ENCODE data around the gene CLIP2.
"Not testable (repeated sequence)": the region's sequence is repeated elsewhere in the genome, so short reads cannot be mapped to it uniquely, and the experiment has no call there.

CLIP2 gene

GRCh38 chr7:74405191-74405898 is 116.1 kb downstream of the CLIP2 start:
- DNase-seq (ENCODE audit: low read depth): no peak

GRCh38 chr7:74405899-74406512 is 116.8 kb downstream of the CLIP2 start:
- DNase-seq (ENCODE audit: low read depth): no peak

DNA sequence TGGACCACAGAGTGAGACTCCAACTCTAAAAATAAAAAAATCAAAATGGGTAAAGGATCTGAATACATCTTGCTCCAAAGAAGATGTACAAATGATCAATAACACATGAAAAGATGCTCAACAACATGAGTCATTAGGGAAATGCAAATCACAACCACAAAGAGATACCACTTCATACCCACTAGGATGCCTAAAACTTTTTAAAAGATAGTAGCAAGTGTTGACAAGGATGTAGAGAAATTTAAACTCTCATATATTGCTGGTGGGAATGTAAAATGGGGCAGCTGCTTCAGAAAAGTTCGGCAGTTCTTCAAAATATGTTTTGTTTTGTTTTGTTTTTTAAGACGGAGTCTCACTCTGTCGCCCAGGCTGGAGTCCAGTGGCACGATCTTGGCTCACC is 118.8 kb downstream of the CLIP2 start:
- DNase-seq (ENCODE audit: low read depth): no peak

DNA sequence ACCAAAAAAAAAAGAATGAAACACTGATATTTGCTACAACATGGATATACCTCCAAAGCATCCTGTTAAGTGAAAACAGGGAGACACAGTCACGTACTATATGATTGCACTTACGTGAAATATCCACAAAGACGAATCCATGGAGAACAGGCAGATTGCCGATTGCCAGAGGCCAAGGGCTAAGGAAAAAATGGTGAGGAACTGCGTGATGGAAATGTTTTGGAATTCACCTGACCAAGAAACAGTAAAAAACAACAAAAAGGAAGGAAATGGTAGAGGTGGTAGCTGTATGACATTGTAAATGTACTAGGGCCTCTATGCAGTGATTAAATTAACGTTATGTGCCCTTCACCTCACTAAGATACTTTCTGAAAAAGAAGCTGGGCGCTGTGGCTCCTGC is 120.4 kb downstream of the CLIP2 start:
- no peak for DNase-seq (ENCODE audit: low read depth)

- DNase-seq (ENCODE audit: low read depth): no peak
These were observed 121.6 kb downstream of the CLIP2 start for GRCh38 chr7:74410772-74411171.

DNA sequence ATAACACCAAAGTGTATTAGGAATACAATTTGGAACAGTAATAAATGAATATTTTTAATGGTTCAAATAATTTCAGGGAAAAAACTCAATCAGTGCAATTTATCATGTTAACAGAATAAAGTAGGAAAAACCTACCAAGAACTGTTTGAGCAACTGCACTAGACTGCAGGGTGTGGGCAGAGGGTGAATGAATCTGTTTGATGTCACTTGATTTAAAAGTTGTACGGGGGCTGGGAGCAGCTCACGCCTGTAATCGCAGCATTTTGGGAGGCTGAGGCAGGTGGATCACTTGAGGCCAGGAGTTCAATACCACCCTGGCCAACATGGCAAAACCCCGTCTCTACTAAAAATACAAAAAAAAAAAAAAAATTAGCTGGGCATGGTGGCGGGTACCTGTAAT is 122.4 kb downstream of the CLIP2 start:
- not testable (repeated sequence) for DNase-seq (ENCODE audit: low read depth)

- DNase-seq (ENCODE audit: low read depth): no peak
These were observed 122.8 kb downstream of the CLIP2 start for GRCh38 chr7:74412056-74412455.

DNA sequence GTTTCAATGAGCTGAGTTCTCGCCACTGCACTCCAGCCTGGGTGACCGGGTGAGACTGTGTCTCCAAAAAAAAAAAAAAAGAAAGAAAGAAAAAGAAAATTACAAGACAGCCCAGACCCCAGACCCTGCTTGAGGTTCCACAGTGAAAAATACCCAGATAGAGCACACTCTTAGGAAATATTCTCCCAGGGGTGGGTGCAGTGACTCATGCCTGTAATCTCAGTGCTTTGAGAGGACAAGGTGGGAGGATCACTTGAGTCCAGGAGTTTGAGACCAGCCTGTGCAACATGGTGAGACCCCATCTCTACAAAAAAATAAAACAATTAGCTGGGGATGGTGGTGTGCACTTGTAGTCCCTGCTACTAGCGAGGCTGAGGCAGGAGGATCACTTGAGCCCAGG is 123.4 kb downstream of the CLIP2 start:
- DNase-seq (ENCODE audit: low read depth): no peak

DNA sequence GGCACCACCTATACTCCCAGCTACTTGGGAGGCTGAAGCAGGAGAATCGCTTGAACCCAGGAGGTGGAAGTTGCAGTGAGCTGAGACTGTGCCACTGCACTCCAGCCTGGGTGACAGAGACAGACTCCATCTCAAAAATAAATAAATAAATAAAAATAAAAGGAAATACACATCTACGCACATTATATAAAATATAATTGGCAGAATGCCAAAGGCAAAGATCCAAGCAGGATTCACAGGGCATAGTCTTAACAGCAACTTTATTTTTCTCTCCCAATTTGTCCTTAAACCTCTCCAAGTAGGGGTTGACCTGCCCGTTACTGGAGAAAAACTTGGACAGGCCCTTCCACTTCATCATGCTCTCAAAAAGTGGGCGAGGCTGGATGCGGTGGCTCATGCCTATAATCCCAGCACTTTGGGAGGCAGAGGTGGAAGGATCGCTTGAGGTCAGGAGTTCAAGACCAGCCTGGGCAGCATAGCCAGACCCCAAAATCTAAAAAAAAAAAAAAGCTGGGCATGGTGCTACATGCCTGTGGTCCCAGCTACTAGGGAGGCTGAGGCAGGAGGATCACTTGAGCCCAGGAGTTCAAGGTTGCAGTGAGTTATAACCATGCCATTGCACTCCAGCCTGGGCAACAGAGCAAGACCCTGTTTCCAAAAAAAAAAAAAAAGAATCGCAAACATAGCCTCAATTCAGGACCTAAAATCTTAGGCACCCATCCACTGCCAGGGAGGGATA is 125.6 kb downstream of the CLIP2 start:
- DNase-seq (ENCODE audit: low read depth): not testable (repeated sequence)

DNA sequence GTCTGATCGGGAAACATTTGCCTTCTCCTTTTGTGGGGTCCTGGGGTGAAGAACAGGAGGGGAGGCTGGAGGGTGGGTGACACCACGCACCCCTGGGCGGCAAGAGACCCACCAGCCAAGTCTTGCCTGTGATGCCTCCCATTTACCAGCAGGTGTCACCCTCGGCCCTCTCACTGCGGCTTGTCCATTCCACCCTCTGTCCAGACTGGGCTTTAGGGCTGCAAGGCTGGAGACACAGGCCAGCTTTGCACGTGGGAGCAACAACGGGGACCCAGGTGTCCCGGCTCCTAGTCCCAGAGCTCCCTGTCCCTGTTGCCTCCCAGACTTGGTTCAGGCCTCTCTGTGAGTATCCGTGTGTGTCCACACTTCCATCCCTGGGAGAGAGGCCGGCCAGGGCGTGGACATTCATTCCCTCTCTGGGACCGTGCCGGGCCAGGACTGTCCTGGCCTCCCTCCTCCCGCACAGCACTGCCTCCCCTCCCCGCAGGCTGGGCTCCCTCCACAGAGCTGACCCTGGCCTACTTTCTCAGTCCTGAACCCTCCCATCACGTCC is 128.3 kb downstream of the CLIP2 start:
- DNase-seq (ENCODE audit: low read depth): peak; percentile 45

- no peak for DNase-seq (ENCODE audit: low read depth)
These were observed 128.9 kb downstream of the CLIP2 start for GRCh38 chr7:74418076-74418475.

DNA sequence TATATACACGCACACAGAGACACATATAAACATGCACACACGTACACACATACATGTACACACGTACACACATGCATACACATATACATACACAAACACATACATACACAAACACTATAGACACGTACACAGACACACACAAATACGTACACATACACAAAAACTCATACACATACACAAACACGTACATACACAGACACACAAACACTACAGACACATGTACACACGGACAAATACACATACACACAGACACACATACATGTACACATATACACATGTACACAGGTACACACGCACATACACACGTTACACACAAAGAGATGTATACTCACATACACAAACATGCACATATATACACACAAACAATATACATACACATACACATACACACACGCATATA is 129.3 kb downstream of the CLIP2 start:
- DNase-seq (ENCODE audit: low read depth): no peak

DNA sequence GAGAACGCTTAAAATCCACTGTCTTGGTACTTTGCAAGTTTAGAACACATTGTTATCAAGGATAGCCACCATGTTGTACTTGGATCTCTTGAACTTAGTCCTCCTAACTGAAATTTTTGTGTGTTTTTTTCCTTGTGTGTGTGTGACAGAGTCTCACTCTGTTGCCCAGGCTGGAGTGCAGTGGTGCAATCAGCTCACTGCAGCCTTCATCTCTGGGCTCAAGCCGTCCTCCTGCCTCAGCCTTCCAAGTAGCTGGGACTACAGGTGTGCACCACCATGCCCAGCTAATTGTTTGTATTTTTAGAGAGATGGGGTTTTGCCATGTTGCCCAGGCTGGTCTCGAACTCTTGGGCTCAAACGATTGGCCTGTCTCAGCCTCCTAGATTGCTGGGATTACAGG is 130.0 kb downstream of the CLIP2 start:
- DNase-seq (ENCODE audit: low read depth): not testable (repeated sequence)

DNA sequence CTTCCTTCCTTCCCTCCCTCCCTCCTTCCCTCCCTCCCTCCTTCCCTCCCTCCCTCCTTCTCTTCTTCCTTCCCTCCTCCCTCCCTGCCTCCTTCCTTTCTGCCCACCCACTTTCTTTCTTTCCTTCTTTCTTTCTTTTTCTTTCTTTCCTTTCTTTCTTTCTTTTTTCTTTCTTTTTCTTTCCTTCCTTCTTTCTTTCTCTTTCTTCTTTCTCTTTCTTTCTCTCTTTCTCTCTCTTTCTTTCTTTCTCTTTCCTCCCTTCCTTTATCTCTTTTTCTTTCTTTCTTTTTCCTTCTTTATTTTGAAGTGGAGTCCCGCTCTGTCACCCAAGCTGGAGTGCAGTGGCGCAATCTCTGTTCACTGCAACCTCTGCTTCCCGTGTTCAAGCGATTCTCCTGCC is 130.8 kb downstream of the CLIP2 start:
- DNase-seq (ENCODE audit: low read depth): no peak

- no peak for DNase-seq (ENCODE audit: low read depth)
These were observed 135.2 kb downstream of the CLIP2 start for GRCh38 chr7:74424291-74424880.

GRCh38 chr7:74428023-74428422 is 138.8 kb downstream of the CLIP2 start:
- no peak for DNase-seq (ENCODE audit: low read depth)

GRCh38 chr7:74429153-74429747 is 140.0 kb downstream of the CLIP2 start:
- DNase-seq (ENCODE audit: low read depth): no peak

- DNase-seq (ENCODE audit: low read depth): not testable (repeated sequence)
These were observed 141.2 kb downstream of the CLIP2 start for GRCh38 chr7:74430409-74430808.

DNA sequence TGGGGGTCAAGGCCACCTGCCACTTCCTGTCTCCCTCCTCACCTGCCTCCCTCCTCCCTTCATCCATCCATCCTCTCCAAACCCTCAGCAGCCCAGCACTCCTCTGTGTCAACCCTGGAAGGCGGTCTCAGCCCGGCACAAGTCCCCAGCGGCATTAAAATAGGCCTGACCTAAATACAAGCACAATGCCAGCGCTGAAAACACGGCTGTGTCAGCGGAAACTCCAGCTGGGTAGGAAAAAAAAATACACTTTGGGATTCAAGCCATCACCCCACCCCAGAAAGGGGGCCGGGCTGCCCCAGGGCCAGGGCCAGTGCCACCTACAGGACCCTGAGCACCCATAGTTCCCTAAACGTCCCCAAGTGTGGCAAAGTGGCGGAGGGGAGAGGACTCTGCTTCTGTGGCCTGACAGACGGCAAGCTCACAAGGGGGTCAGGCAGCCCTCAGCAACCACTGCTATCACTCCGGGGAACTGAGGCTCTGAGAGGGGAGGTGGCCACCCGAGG is 141.8 kb downstream of the CLIP2 start:
- DNase-seq (ENCODE audit: low read depth): no peak

- DNase-seq (ENCODE audit: low read depth): not testable (repeated sequence)
These were observed 148.0 kb downstream of the CLIP2 start for GRCh38 chr7:74437291-74437571.

DNA sequence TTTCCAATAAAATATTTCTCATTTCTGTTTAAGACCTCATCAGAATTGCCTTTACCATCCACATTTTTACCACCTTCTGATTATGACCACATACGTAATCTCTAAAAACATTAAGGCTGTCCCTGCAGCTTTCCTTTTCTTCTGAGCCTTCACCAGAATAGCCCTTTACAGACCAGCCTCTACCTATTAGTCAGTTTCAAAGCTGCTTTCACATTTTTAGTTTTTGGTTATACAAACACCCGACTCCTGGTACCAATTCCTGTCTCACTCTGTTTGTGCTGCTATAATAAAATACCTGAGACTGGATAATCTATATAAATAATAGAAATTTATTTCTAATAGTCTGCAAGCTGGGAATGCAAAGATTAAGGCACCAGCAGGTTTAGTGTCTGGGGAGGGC is 149.1 kb downstream of the CLIP2 start:
- DNase-seq (ENCODE audit: low read depth): no peak

DNA sequence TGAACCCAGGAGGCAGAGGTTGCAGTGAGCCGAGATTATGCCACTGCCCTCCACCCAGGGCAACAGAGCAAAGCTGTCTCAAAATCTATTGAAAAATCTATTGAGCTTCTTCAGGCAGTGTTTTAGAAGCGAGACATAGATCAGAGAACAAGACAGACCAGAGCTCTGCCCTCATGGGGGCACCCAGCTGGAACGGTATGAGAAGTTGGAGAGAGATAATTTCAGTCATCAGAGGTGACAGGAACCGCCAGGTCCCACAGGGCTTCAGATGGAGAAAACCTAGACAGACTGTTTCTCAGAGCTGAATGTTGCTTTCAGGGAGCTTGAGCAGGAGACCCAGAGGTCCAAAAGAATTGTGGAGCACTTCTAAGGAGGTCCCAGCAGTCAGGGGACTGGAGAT is 150.3 kb downstream of the CLIP2 start:
- DNase-seq (ENCODE audit: low read depth): no peak

All from CMK (cell line).